ENCODE measurements around the gene CDR2L. TPM values are rescaled to one million over a fixed set of nuclear protein-coding genes. Genes with fewer than 3 reads are reported as not detected.
"Not testable (repeated sequence)": the region's sequence is repeated elsewhere in the genome, so short reads cannot be mapped to it uniquely, and the experiment has no call there.

Gene CDR2L
- polyA plus RNA-seq, 3 donors: 8.2 to 12.0 (median 12.0) TPM

DNA sequence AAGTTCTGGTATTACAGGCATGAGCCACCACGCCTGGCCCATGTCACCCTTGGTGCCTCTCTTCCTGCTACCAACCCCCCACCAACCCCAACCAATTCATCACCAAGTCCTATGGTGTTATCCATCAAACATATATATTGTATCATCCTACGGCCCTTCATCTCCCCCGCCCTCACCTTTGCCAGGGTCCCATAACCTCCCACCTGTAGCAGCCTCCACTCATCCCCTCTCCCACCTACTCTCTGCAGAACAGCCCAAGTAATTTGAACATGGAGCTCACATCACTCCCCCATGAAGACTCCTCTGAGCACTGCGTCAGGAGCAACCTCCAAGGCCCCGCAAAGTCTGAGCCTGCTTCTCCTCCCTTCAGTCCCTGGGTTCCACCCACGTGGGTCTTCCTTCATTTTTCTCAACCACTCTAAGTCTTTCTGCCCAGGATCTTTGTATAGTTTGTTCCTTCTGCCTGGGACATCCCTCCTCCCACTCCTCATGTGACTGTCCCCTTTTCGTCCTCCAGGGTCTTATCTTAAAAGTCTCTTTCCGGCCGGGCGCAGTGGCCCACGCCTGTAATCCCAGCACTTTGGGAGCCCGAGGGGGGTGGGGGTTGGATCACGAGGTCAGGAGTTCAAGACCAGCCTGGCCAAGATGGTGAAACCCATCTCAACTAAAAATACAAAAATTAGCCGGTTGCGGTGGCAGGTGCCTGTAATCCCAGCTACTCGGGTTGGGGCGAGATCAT, 7.9 kb upstream of the CDR2L start:
- DNase-seq: no peak

DNA sequence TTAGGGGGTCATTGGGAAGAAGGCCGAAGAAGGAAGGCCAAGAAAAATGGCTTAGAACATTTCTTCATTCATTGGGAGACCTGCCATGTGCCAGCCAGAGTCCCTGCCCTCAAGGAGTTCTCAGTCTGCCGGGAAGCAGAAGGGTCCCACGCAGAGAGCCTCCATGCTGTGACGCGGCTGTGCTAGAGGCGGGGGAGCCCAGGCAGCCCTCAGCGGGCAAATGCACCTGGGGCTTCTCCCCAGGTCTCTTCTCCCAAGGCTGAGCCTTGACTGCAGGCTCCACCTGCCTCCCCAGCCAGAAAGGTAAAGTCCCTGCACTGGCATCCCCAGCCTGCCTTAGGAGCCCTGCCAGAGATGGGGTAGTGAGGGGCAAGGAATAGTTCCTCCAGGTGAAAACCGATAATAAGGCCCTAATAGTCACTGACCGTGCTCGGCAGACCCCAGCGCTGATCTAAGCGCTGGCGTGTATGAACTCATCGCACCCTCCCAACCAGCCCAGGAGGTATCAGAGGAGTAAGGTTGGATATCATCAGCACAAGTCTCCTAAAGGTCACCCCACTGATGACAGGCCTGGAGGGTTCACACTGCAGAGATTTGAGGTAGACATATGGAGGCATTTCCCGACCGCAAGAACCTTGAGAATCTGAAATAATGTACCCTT, 6.0 kb upstream of the CDR2L start:
- no peak for DNase-seq

DNA sequence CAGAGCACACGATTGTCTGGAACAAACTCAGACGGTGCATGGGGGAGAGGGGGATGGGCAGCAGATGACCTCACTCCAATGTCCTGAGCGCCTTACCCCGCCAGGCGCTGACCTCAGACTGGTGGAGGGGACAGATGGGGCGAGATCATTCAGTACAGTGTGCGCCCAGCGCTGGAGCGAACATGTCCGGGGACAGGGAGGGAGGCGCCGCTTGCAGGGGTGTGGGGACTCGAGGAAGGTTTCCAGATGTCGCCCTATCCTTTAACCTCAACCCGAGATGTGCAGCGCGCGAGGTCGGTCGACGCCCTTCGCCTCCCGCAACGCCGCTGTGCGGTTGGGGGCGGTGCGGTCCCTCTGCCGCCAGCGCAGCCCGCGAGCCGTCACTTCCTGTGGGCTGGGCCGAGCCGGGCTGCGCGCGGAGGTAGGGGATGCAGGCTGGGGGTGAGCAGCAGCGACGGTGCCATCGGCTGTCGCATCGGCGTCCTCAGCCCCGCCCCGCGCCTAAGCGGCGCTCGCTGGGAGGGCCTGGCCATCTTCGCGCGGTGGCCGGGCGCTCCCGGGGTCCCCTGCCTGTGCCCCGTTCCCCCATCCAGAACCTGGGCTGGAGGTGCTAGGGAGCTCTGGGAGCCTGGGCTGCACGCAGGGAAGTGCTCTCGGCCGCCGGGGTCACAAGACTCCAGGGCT, 5.3 kb upstream of the CDR2L start:
- DNase-seq: peak; percentile 72

DNA sequence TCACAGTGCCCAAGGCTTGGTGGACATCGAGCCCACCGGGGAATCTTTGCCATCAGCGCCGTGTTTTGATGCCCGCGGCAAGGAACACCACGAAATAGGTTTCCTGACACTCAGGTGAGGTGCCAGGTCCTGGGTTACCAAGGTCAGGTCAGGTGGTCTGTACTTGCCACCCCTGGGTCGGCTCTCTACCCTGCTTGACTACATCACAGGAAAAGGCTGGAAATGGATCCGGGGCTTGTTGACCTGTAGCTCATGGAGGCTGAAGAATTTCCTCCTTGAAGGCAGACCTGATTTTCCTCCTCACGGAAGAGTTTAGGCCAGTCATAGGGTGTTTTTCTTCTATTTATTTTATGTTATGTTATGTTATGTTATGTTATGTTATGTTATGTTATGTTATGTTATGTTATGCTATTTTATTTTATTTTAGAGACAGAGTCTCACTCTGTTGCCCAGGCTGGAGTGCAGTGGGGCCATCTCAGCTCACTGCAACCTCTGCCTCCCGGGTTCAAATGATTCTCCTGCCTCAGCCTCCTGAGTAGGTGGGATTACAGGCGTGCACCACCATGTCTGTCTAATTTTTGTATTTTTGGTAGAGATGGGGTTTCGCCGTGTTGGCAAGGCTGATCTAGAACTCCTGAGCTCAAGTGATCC, 4.6 kb upstream of the CDR2L start:
- not testable (repeated sequence) for DNase-seq

DNA sequence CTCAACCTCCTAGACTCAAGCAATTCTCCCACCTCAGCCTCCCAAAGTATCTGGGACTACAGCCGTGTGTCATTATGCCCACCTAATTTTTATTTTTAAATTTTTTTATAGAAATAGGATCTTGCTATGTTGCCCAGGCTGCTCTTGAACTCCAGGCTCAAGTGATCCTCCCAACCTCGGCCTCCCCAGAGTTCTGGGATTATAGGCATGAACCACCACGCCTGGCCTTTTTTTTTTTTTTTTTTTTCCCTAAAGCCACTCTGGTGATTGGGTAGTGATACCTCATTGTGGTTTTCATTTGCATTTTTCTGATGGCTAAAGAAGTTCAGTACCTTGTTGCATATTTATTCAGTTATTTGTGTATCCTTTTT, 1.2 kb upstream of the CDR2L start:
- no peak for DNase-seq

DNA sequence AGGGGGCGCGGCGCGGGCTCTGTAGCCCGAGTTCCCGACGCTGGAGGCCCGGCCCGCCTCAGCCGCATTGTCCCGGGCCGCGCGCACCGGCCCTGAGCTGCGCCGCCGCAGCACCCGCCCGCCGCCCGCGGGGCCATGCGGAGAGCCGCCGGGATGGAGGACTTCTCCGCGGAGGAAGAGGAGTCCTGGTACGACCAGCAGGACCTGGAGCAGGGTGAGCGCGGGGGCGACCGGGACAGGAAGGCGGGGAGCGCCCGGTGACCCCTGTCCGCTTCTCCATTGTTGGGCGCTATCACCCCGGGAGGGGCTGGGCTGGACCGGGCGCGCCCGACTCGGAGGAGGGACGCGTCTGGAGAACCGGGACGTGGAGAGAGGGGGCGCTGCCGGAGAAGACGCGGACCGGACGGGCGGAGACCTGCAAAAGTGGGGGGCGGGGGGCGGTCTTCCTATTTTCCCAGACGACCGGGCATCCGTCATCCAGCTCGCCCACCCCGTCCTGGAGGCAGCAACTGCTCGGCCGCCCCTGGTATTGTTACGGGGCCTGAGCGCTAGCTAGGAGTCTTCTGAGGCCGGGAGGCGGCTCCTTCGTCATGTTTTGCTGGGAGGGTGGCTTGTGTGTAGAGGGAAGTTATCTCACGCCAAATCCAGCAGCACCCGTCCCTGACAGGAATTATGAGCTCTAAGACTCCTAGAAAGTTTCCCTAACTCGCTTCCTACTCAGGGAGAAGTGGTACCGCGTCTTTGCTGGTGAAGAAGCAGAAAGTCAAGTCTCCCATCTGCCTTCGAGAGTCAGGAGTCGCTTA, 678 bp downstream of the CDR2L start:
- DNase-seq: peak; percentile 84

DNA sequence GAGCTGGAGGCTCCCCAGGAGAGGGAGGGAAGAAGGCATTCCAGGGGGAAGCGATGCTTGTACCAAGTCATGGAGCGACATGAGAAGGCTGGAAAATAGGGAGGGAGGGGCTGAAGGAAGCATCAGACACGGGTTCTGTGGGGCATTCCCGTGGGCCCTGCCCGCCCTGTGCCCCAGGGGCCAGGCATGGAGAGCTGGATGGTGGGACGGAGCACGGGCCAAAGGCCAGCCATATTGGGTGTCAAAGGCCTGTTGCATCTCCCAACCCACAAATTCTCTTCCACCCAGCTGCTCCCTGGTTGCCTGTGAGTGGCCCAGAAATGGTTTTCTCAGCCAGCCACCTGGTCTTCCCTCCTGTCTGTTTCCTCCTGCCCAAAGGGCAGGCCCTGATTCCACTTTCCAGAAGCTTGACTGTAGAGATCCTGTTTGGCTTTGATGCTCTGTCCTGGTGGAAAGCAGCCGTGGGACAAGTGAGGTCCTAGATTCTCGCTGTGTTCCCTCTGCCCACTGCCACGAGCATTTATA, 3.2 kb downstream of the CDR2L start:
- no peak for DNase-seq

DNA sequence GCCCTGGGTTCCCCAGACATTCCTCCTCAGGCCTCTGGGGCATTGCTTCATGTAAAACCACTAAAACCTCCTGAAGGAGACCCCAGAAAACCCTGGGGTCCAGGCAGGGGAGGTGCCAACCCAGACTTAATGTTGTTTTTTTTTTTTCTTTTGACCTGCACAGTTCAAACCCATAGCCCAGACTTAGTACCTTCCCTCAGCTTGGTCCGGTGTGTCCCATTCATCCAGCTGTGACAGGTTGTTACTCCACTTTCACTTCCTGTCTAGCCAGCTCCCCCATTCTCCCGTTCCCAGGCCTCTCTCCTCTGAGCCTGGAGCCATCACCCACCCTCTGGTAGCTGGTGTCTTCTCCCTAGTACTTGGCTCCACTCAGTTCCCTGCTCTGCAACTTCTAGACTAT, 4.8 kb downstream of the CDR2L start:
- no peak for DNase-seq

DNA sequence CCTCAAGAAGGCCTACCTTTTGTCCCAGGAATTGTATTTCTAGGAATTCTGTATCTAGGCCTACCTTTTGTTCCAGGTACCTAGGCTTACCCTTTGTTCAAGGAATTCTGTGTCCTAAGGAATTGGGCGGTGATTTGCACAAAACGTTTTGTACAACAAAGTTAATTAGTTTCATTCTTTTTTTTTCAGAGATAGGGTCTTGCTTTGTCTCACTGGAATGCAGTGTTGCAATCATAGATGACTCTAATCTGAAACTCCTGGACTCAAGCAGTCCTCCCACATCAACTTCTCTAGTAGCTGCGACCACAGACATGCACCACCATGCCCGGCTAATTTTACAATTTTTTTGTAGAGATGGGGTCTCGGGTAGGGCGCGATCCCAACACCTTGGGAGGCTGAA, 7.0 kb downstream of the CDR2L start:
- no peak for DNase-seq

DNA sequence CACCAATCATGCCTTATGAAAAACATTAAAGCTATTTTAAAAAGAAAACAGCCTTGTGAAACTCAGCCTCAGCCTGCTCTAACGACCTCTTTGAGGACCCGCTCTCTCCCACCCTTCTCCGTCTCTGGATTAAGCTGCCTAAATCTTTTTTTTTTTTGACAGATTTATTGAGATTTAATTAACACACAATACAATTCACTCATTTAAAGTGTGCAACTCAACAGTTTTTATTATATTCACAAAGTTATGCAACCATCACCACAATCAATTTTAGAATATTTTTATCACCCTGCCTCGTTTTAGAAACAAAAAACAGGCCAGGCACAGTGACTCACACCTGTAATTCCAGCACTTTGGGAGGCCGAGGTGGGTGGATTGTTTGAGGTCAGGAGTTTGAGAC, 8.4 kb downstream of the CDR2L start:
- no peak for DNase-seq

DNA sequence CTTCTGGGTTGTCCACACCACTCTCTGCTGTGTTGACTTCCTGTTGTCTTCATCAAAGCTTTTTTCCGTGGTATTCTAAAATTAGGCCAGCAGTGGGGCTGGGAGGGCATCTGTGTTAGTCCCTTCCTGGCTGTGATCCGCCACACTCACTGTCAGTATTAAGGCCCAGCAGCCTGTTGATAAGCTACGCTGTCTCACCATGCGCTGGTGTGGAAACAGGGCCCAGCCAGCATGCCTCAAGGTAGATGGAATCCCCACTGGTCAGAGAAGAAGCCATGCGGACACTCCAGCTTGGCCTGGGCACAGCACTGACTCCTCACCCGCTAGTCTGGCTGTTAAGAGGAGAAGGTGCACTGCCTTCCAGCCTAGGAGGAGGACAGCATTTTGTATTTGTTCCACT, 11.4 kb downstream of the CDR2L start:
- no peak for DNase-seq

DNA sequence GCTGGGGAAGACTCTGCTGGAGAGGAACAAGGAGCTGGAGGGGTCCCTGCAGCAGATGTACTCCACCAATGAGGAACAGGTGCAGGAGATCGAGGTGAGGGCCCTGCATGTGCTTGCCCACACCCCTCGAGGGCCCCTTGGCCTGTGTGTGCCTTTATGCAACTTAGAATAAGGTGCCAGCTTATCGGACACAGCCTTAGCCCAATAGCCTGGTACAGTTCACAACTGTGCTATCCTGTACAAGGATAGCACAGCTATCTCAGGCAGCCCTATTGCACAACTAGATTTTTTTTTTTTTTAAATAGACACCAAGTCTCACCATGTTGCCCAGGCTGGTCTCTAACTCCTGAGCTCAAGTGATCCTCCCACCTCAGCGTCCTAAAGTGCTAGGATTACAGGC, 12.1 kb downstream of the CDR2L start:
- DNase-seq: no peak

DNA sequence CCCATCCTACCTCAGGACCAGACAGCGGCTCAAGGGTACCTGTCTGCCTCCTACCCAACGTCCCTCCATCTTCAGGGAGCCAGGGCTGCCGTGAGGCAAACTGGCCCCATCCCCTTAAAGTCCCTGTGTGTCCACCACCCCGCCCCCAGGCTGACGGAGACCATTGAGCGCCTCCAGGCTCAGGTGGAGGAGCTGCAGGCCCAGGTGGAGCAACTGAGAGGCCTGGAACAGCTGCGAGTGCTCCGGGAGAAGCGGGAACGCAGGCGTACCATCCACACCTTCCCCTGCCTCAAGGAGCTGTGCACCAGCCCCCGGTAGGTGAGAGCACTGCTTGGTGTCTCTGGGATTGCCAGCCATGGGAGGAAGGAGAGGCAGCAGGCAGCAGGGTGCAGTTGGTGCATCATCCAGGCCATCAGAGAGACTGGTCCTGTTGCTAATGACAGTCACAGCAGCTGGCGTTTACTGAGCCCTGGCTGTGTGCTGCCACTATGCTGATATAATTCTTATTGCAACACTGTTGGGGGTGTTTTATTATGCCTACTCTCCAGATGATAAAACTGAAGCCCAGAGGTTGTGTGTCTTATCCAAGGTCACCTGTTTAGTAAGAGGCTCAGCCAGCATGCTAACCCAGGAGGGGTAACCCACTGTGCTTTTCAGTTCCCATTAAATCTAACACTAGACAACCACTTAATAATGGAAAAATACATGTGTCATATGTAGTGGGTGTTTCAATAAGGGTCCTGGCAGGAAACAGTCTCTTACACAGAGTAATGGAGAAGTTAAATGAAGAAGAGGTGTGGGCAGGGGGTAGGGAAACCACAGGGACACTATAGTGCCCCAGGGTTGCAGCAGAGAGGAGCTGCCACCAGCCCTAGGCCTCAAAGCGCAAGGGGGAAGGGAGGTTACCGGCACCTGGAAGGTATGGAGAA, 14.7 kb downstream of the CDR2L start:
- no peak for DNase-seq

DNA sequence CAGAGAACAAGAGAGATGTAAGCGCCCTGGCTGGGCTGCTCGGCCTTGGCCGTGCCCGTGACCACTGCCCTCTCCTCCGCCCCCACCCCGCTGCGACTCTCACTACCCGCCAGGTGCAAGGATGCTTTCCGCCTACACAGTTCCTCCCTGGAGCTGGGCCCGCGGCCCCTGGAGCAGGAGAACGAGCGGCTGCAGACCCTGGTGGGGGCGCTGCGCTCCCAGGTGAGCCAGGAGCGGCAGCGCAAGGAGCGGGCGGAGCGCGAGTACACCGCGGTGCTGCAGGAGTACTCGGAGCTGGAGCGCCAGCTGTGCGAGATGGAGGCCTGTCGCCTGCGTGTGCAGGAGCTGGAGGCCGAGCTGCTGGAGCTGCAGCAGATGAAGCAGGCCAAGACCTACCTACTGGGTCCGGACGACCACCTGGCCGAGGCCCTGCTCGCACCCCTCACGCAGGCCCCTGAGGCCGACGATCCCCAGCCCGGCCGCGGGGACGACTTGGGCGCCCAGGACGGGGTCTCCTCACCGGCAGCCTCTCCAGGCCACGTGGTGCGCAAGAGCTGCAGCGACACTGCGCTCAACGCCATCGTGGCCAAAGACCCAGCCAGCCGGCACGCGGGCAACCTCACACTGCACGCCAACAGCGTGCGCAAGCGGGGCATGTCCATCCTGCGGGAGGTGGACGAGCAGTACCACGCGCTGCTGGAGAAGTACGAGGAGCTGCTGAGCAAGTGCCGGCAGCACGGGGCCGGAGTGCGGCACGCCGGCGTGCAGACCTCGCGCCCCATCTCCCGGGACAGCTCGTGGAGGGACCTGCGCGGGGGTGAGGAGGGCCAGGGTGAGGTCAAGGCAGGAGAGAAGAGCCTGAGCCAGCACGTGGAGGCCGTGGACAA, 15.9 kb downstream of the CDR2L start:
- DNase-seq: no peak

DNA sequence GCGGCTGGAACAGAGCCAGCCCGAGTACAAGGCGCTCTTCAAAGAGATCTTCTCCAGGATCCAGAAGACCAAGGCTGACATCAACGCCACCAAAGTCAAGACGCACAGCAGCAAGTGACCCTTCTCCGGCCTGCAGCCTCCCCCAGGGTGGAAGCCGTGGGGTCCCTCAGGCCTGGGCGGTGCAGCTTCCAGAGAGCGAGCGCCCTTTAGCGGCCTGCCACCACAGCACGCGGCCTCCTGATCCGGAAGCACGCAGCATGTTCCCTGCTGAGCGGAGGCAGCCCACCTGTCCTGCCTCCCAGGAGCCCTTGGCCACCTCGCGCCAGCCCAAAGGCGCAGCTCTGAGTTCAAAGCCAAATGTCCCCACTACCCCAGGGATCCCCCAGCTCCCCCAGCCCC, 16.5 kb downstream of the CDR2L start:
- no peak for DNase-seq

DNA sequence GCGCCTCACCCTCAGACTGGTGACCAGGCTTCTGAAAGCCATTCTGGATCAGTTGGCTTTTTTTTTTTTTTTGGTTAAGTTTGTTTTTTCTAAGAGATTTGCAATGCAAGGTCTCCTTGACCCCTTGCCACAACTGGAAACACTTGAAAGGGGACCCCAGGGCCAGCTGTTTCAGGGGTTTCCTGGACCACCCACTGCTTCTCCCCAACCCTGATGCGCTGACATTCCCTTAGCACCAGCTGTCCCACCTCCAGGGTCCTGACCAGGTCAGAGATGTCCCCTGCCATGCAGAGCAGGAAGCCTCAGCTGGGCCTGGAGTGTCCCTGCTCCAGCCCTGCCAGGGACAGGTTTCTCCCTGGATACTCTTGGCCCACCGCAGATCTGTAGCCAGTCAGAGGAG, 16.9 kb downstream of the CDR2L start:
- no peak for DNase-seq

DNA sequence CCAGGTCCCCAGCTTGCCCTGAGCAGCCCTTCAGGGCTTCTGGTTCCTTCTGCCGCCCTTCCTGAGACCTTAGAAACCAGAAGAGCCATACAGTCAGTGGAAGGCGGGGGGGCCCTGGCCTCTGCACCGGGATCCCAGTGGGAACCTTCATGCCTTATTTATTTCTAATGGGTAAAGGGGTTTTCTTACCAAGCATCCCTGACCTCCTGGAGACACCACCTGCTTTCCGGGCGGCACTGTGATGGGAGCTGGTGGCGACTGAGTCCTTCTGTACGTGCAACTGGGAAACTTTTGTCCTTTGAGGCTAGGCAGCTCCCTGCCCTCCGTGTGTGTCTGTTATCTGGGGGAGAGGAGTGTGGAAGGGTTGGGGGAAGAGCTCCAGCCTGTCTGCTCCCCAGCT, 17.9 kb downstream of the CDR2L start:
- no peak for DNase-seq

DNA sequence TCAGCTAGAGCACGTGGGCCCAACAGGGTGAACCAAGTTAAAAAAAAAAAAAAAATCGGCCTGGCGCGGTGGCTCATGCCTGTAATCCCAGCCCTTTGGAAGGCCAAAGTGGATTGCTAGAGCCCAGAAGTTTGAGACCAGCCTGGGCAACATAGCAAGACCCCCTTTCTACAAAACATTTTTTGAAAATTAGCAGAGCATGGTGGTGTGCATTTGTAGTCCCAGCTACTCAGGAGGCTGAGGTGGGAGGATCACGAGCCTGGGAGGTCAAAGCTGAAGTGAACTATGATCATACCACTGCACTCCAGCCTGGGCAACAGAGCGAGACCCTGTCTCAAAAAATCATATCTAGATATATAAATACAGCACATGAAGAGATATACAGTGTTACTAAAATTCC, 18.7 kb downstream of the CDR2L start:
- not testable (repeated sequence) for DNase-seq

DNA sequence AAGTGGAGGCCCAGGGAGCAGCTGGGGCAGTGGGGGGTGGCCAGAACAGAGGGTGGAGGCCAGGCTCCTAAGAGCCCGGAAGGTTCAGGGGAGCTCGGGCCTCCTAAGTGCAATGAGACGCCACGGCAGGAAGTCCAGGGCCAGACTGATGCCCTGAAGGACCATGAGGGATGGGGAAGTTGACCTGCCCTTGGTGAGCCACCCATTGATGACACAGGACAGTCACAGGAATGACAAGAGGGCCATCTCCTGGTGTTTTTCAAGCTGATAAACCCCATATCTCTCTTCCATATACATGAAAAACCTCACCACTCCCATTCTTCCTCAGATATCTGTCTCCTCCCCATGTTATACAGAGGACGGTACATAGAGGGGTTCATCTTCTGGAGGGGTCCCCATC, 19.2 kb downstream of the CDR2L start:
- no peak for DNase-seq
